Cardiac ventricle fibroblast (primary cell): ENCODE data around the gene PIK3R1. TPM values are rescaled to one million over a fixed set of nuclear protein-coding genes. Genes with fewer than 3 reads are reported as not detected.

Experiments used
- total RNA-seq: library from RNA; depleted of rRNA; stranded (reverse); fragments of >200 nt; gene quantifications from 2 replicates; pipeline ENCODE4 v1.2.3, GENCODE V29; 2015

PIK3R1 gene
- 35.1 and 39.9 TPM in 2 replicates for total RNA-seq

GRCh38 chr5:68215208-68215897 is at the start of gene PIK3R1:
PIK3R1 (plus strand) TSS chr5:68215756; CDS start chr5:68226676, 10,920 bp downstream.

